Stimulated activated CD8-positive, alpha-beta memory T cell treated with anti-CD3 and anti-CD28 coated beads, Interleukin-12 subunit alpha, Interleukin-12 subunit beta, amount 100 ng/mL, for 1 hour (primary cell): Measurements from ENCODE around the gene MYO6.
"Not testable (repeated sequence)": the region's sequence is repeated elsewhere in the genome, so short reads cannot be mapped to it uniquely, and the experiment has no call there.

Experiments used
- DNase-seq: peaks from one replicate; pipeline ENCODE4 v3.0.0-alpha.2; 2020; ENCODE audit warnings: low read depth

The MYO6 gene

DNA sequence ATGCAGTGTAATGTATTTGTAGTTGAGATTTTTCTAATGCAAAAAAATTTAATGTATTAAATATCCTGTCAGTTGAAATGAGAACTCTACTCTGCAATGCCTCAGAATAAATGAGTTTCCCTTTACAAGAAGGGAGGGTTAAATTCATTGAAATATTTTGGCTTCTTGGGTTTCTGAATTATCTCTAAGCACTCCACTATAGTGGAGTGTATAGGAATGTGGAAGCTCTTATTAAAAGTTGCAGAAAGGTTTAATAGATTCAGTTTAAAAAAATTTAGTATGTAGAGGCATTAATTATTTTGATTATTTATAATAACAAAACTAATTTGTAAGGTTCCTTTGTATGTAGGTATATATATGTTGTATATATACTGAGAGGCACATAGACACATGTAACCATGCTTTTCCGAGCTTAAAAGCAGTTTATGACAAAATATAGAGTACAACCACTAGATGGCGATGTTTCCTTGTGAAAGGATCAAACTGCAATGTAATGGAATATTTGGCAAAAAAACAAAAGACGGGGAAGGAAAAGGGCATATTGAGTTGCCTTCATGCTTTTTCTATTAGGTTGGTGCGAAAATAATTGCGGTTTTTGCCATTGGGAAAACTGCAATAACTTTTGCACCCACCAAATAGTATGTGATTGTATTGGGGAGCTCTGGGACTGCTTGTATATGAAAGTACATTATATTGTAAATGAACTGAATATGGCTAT lies 144.2 kb downstream of the MYO6 start:
- DNase-seq = no peak

GRCh38 chr6:75893776-75894152 lies 144.7 kb downstream of the MYO6 start:
- no peak for DNase-seq

DNA sequence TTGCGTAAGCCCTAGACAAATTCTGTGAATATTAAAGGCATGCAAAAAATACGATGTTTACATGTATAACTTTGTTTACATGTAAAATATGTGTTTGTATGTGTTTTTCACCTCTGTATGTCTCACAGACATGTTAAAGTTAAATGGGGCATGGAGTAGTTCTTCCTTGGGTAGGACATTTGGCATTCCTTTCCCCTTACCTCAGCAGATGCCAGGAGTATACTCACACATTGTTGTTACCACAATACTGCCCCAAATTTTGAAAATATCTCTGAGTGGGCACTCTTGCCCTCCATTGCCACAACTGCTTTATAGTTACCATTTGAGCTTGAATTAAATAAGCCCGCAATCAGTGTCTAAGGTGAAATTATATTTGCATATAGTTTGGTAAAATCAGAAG lies 147.5 kb downstream of the MYO6 start:
- no peak for DNase-seq

GRCh38 chr6:75900216-75900615 lies 151.2 kb downstream of the MYO6 start:
- DNase-seq = not testable (repeated sequence)

GRCh38 chr6:75905129-75905528 lies 156.1 kb downstream of the MYO6 start:
- not testable (repeated sequence) for DNase-seq

- DNase-seq = no peak
Observed at GRCh38 chr6:75906871-75907270, 157.8 kb downstream of the MYO6 start.

DNA sequence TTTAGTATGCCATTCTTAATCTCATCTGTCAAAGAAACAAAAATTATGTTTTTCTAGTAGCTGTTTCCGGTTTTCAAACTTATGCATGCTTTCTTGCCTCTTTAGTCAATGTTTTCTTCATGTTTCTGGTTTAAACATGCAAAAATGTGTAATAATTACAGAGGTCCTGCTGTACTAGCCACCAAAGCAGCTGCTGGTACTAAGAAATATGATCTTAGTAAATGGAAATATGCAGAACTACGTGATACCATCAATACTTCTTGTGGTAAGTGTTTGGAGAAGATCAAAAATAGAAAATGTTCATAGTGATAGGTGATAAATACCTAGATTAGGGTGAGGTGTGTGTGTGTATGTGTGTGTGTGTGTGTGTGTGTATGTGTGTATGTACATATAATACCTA lies 158.4 kb downstream of the MYO6 start:
- DNase-seq = no peak

DNA sequence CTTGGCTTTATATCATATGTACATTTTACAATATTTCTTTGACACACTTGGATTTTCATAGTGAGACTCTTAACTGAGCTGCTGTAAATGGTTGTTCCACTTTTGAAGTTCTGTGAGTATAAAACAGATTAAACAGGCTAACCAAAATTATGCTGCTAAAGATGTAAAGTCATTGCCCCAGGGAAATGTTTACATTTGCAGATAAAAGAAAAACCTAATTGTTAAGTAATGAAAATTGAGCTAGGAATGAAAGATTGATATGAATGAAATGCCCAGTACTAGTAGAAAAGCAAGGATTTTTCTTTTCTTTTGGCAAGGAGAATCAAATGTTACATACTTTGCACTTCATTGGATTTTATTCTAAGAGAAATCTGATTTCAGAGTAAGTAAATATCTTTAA lies 164.0 kb downstream of the MYO6 start:
- no peak for DNase-seq

DNA sequence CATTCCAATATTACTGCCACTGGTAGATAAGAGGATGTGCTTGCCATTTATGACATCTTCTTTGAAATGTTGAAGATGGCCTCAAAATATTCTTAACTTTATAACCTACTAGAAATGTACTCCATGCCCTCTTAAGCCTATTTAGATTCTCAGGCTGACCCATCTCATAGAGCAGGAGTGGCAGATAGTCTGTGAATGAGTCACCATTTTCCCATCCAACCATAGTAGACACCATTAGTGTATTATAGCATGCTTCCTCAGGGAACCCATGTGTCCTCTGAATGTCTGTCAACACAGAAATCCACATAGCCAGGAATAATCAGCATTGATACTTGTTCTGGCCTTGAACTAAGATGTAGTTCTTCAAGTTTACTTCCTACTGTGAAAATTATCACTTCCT lies 173.2 kb downstream of the MYO6 start:
- DNase-seq = no peak

DNA sequence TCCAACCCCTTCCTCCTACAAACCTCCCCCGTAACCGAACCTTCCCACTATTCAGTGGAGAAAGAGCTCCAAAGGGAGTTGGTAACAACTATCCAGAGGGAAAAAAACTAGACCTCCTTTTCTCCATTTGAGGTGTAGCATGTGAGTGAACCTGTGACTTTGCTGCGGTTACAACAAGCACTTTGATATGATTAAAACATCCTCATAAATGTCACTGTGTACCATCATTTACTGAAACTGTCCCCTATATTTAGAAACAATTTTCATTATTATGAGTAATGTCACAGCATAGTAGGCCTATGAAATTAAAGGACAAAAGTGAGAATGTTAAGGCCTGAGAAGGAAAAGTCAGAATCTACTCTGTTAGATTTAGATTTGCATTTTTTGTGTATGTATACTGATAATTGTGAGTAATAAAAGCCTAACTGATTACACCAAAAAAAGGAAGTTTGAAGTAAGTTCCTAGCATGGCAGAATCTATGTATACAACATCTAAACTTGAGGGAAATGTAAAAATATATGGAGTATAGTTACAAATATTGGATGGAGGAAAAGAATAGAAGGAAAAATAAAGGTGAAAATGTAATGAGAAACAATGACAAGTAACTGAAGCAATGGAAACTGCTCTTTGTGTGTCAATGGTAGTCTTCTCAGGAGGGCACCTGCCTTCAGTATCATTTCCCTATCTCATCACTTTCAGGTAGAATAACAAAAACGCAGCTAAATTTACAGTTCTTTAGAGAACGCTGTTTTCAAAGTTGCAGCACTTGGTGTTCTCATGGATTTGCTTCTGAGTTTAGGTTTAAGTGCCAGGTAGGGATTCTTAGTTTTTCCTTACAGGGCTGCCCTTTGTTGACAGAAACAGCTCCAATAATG lies 177.5 kb downstream of the MYO6 start:
- DNase-seq = no peak

- no peak for DNase-seq
Observed at GRCh38 chr6:75931011-75931680, 182.1 kb downstream of the MYO6 start.

- DNase-seq = no peak
Observed at GRCh38 chr6:75932067-75932466, 183.0 kb downstream of the MYO6 start.

DNA sequence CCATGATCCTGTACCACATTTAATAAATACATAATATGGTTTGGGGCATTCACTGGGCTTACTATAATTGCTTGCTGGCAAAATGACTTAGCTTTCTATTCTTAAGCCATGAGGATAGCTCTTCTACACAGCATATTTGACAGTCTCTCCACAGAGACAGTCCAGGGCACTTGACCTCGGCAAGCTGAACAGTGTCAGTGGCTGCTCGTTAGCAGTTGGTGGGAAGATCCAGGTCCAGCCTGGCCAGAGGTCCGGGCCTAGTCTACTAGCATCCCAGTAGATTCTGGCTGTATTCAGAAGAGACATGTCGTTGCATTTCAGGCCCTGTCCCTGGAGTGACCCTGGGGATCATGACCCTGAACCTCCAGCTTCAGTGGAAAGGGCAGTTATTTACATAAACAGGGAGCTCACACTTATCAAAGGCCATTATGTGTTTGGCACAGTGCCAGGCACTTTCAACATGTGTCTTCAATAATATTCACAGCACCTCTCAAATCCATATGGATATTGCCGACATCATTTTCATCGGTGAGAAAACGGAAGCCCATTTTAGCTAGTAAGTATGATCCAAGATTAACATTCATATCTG lies 184.4 kb downstream of the MYO6 start:
- no peak for DNase-seq

GRCh38 chr6:75934643-75935472 lies 185.8 kb downstream of the MYO6 start:
- no peak for DNase-seq

- no peak for DNase-seq
Observed at GRCh38 chr6:75935473-75935793, 186.4 kb downstream of the MYO6 start.

GRCh38 chr6:75936682-75937081 lies 187.6 kb downstream of the MYO6 start:
- no peak for DNase-seq

- no peak for DNase-seq
Observed at GRCh38 chr6:75937846-75938245, 188.8 kb downstream of the MYO6 start.

- no peak for DNase-seq
Observed at GRCh38 chr6:75940564-75940963, 191.5 kb downstream of the MYO6 start.

DNA sequence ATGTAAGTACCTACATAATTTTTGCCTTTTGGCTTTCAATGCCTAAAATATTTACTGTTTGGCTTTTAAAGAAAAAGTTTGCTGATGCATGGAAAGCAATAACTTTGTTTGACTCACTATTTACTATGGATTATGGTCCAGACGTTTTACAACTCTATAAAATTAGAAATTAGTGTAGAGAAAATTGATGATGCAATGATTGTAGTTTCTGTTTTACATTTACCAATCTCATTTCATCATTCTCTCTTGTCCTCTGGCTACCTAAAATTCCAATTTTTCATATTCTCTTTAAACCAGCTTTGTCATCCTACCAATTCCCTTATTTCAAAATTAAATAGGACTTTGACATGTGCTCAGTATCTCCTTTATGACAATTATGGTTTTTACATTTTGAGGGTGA lies 192.5 kb downstream of the MYO6 start:
- DNase-seq = no peak

DNA sequence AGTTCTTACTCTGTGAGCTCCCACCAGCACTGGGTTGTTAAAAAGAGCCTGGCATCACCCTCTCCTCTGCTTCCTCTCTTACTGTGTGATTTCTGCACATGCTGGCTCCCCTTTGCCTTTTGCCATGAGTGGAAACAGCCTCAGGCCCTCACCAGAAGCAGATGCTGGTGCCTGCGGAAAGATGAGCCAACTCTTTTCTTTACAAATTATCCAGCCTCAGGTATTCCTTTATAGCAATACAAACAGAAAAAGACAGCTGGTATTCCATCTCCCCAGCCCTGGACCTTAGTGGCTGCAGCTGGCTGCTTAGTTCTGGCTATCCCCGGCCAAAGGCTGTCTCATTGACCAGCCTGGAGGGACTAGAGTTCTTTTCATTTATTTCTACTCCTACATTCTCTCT lies 194.3 kb downstream of the MYO6 start:
- DNase-seq = no peak

DNA sequence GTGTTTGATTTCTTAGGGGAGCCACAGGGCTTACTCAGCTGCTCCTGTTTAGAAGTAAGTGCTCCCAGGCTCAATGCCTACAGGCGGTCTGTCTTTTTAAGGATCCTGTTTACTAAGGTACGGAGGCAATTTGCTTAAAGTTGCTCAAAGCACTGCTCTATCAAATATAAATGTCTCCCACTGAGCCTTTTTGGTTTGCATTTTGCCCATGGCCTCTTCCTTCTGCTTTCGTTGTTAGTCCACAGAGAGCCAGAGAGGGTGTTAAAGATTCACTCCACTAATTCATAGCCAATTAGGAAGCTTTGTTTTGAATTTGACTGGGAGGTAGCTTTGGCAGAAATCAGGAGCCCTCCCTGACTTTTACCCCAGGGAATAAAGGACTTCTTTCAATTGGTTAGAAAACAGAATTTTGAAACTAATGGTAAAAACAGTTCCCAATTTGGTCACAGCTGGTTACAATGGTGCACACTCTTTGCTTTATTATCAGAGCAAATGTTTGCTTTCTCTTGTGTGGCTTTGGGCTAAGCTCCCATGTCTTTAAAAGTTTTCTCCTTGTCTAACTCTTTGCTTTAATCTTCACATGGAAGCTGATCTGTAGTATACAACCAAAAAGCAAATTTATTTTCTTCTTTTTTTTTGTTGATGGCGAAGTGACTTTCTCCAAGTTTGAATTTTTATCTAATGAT lies 197.2 kb downstream of the MYO6 start:
- no peak for DNase-seq
